Spleen (tissue), 11 donors: ENCODE results near the gene HOXD8. TPM values are rescaled to one million over a fixed set of nuclear protein-coding genes. Genes with fewer than 3 reads are reported as not detected.
A peak's percentile ranks its signal among the peaks of the same experiment; 100 is the strongest.

ENCODE experiments used
- DNase-seq: peaks from one replicate; pipeline ENCODE4 v3.0.0-alpha.2; 2020
- H3K27ac ChIP-seq, 8 donors: fragments of 200-600 bp; sonication (generic) in 7 of 8; 1 replicate in 4 of 8; 2 replicates in 4 of 8; pipeline versions ENCODE4 v1.5.0 to v1.8.0; 2016 to 2021; ENCODE audit warnings: inconsistent platforms in 4 of 8, mild to moderate bottlenecking in 4 of 8, moderate library complexity in 1 of 8
- H3K27me3 ChIP-seq, 7 donors: fragments of 200-600 bp; sonication (generic) in 6 of 7; replicated peaks in 1 of 7; 1 replicate in 4 of 7; 2 replicates in 3 of 7; pipeline versions ENCODE4 v1.5.0 to v1.8.0; 2016 to 2021; ENCODE audit warnings: inconsistent platforms in 3 of 7, mild to moderate bottlenecking in 1 of 7
- H3K36me3 ChIP-seq, 6 donors: fragments of 200-600 bp; sonication (generic) in 5 of 6; 1 replicate in 4 of 6; 2 replicates in 2 of 6; pipeline versions ENCODE4 v1.5.0 to v1.8.0; 2016 to 2021; ENCODE audit warnings: inconsistent platforms in 2 of 6
- H3K4me1 ChIP-seq, 6 donors: fragments of 200-600 bp; sonication (generic) in 5 of 6; 1 replicate in 3 of 6; 2 replicates in 3 of 6; pipeline versions ENCODE4 v1.5.0 to v1.8.0; 2016 to 2021; ENCODE audit warnings: inconsistent platforms in 3 of 6
- H3K4me3 ChIP-seq, 8 donors: fragments of 200-600 bp; sonication (generic) in 7 of 8; 1 replicate in 4 of 8; 2 replicates in 4 of 8; pipeline versions ENCODE4 v1.5.0 to v1.8.0; 2016 to 2021; ENCODE audit warnings: inconsistent platforms in 4 of 8, mild to moderate bottlenecking in 4 of 8, moderate library complexity in 2 of 8
- H3K9me3 ChIP-seq, 8 donors: fragments of 200-600 bp; sonication (generic) in 7 of 8; 1 replicate in 4 of 8; 2 replicates in 4 of 8; pipeline versions ENCODE4 v1.5.0 to v1.8.0; 2016 to 2021; ENCODE audit warnings: inconsistent platforms in 4 of 8
- CTCF ChIP-seq, 11 experiments: fragments of 200-600 bp in 7 of 11; fragments of 450-650 bp in 4 of 11; sonication (generic) in 4 of 11; IDR thresholded peaks in 8 of 11; conservative IDR thresholded peaks in 3 of 11; 1 replicate in 7 of 11; 2 replicates in 4 of 11; pipeline versions ENCODE4 v1.4.0 to v1.8.0; 2016 to 2021; ENCODE audit warnings: antibody characterized with exemption in 11 of 11, inconsistent platforms in 4 of 11, mild to moderate bottlenecking in 1 of 11
- POLR2A ChIP-seq, 3 donors: fragments of 450-650 bp; IDR thresholded peaks; one replicate each; pipeline ENCODE4 v1.5.1; 2017; ENCODE audit warnings: antibody characterized with exemption in 3 of 3, mild to moderate bottlenecking in 1 of 3
- POLR2AphosphoS5 ChIP-seq, 3 donors: sonication (generic); formaldehyde crosslinking; IDR thresholded peaks; one replicate each; pipeline ENCODE4 v1.5.1; 2017; ENCODE audit warnings: antibody characterized with exemption in 3 of 3
- WGBS, 5 donors: extraction: QIAGEN DNeasy Blood & Tissue Kit in 3 of 5; methylation state at CpG; one replicate each; pipeline versions ENCODE4 v1.1.5 to v1.1.7; 2013 to 2018; 5-methylcytosine and 5-hydroxymethylcytosine counted together
- intact Hi-C: fragments of 100-400 bp; cut with DNase I; formaldehyde crosslinking; loops from one replicate; pipeline ENCODE4 v1.15.0; 2023; ENCODE audit warnings: low total_unique reads
- polyA plus RNA-seq, 3 donors: library from polyadenylated mRNA; stranded (reverse); fragments of 200-250 nt; gene quantifications; one replicate each; pipeline ENCODE4 v1.2.1, GENCODE V29; 2013
- total RNA-seq, 7 donors: library from RNA; depleted of rRNA in 3 of 7; stranded (reverse); fragments of >200 nt in 3 of 7; fragmentation: NEBNext Ultra II Directional in 4 of 7; extraction: Animal tissue kit (Norgen Biotek cat#: 25700) in 4 of 7; gene quantifications; one replicate each; pipeline versions ENCODE4 v1.1.0 to v1.2.1, GENCODE V29; 2016 to 2021
- donor health status: healthy with polysubstance abuse.
- donor health status: DM: no; HTN: no; CAD: no; lungs with moderate emphysema.
- donor health status: DM: no; HTN: no; CAD: no.
- donor health status: Bipolar disorder and iron deficiency.
- donor health status: healthy.
- donor health status: DM: no; HTN: no; CAD: no.
- donor health status: DM: yes; HTN: yes; CAD: no.

HOXD8 gene
- total and polyA plus RNA-seq, 10 donors, result 4.7 to 27.0 (median 15.8) TPM

- DNase-seq, result no peak
- H3K4me1 ChIP-seq, result peaks cover 10 to 51% (median 42%) of the 10 kb centered on the region in 6 donors
- H3K36me3 ChIP-seq, result no peaks in the 10 kb centered on the region
- H3K27ac ChIP-seq, result no peak overlapping the region
- H3K9me3 ChIP-seq, result no peaks in the 10 kb centered on the region
- no peak for TF ChIP-seq POLR2A (IDR thresholded peaks at IDR 0.05)
- H3K4me3 ChIP-seq, result no peak overlapping the region
- intact Hi-C loops, result no loop called here
- WGBS, 5 donors, result 7 to 13% (median 10%) methylated on average over 8 of the region's 8 CpGs
- H3K27me3 ChIP-seq, result peaks cover 29 to 100% (median 100%) of the 10 kb centered on the region in 7 donors
These were observed 35.6 kb upstream of the HOXD8 start for GRCh38 chr2:176093898-176094249.

- Histone ChIP-seq H3K4me3 (no peak overlapping the region), H3K27ac (no peak overlapping the region), H3K4me1 (peaks cover 10 to 55% (median 44%) of the 10 kb centered on the region in 6 donors), H3K9me3 (no peaks in the 10 kb centered on the region), H3K27me3 (peaks cover 26 to 100% (median 100%) of the 10 kb centered on the region in 7 donors), H3K36me3 (no peaks in the 10 kb centered on the region)
- intact Hi-C loops, result no loop called here
- no peak for DNase-seq
- TF ChIP-seq CTCF (IDR thresholded peaks at IDR 0.05 in 8 of 11, conservative IDR thresholded peaks at IDR 0.05 in 3 of 11) (no peak), POLR2A (IDR thresholded peaks at IDR 0.05) (no peak), POLR2AphosphoS5 (IDR thresholded peaks at IDR 0.05) (no peak)
- 8 to 11% (median 8%) methylated on average over 12 of the region's 12 CpGs for WGBS, 5 donors
These were observed 35.2 kb upstream of the HOXD8 start for GRCh38 chr2:176094349-176094748.

GRCh38 chr2:176095421-176095820, 34.1 kb upstream of the HOXD8 start:
- no peak overlapping the region for H3K4me3 ChIP-seq
- peaks cover 31 to 100% (median 100%) of the 10 kb centered on the region in 7 donors for H3K27me3 ChIP-seq
- H3K9me3 ChIP-seq, result peaks cover 0 to 5% (median 0%) of the 10 kb centered on the region in 8 donors
- no peaks in the 10 kb centered on the region for H3K36me3 ChIP-seq
- no peak for DNase-seq
- WGBS, 5 donors, result 12 to 20% (median 17%) methylated on average over 5 of the region's 5 CpGs
- H3K27ac ChIP-seq, result no peak overlapping the region
- intact Hi-C loops, result loop anchor here (5.0 kb wide), 1 partner anchor 843 kb away; no protein-coding TSS in a partner anchor
- no peak for TF ChIP-seq POLR2AphosphoS5 (IDR thresholded peaks at IDR 0.05)
- no peak for TF ChIP-seq CTCF (IDR thresholded peaks at IDR 0.05 in 8 of 11, conservative IDR thresholded peaks at IDR 0.05 in 3 of 11)
- TF ChIP-seq POLR2A (IDR thresholded peaks at IDR 0.05), result no peak
- H3K4me1 ChIP-seq, result peaks cover 10 to 66% (median 51%) of the 10 kb centered on the region in 6 donors

- no peak overlapping the region for H3K27ac ChIP-seq
- H3K9me3 ChIP-seq, result peaks cover 0 to 5% (median 0%) of the 10 kb centered on the region in 8 donors
- H3K4me1 ChIP-seq, result peaks cover 10 to 68% (median 52%) of the 10 kb centered on the region in 6 donors
- TF ChIP-seq POLR2A (IDR thresholded peaks at IDR 0.05) (no peak), POLR2AphosphoS5 (IDR thresholded peaks at IDR 0.05) (peak in 1 of 3 donors; percentile 37)
- H3K4me3 ChIP-seq, result peak overlapping the region; percentile 11 to 67 (median 38)
- WGBS, 5 donors, result 5 to 10% (median 7%) methylated on average over 16 of the region's 16 CpGs
- H3K27me3 ChIP-seq, result peaks cover 31 to 100% (median 100%) of the 10 kb centered on the region in 7 donors
- no peaks in the 10 kb centered on the region for H3K36me3 ChIP-seq
- DNase-seq, result no peak
- intact Hi-C loops, result loop anchor here (5.0 kb wide), 1 partner anchor 844 kb away; no protein-coding TSS in a partner anchor
These were observed 33.1 kb upstream of the HOXD8 start for GRCh38 chr2:176096243-176096985.
